GM12891 (cell line): Measurements from ENCODE around the gene NACC2.

Source experiments
- PAX5 ChIP-seq: IDR thresholded peaks from 2 replicates; pipeline ENCODE4 v1.6.1; 2011; ENCODE audit warnings: low read length, moderate library complexity, mild to moderate bottlenecking; ENCODE audit not compliant: insufficient read depth, severe bottlenecking
- POLR2A ChIP-seq: IDR thresholded peaks from 2 replicates; pipeline ENCODE4 v1.6.1; 2011; ENCODE audit warnings: low read depth, low read length, control low read depth
- POLR2AphosphoS5 ChIP-seq: IDR thresholded peaks from 2 replicates; pipeline ENCODE4 v1.6.1; 2011; ENCODE audit warnings: low read depth, low read length, control low read depth
- TAF1 ChIP-seq: IDR thresholded peaks from 2 replicates; pipeline ENCODE4 v1.6.1; 2011; ENCODE audit warnings: low read depth, low read length, control low read depth

- TF ChIP-seq TAF1 (no peak), POLR2A (no peak), POLR2AphosphoS5 (no peak), PAX5 (no peak)
These were observed 64.0 kb downstream of the NACC2 start for GRCh38 chr9:136031094-136031493.
